GM12875 (cell line): ENCODE data around the gene AKAP5.

Experiments
- H3K4me3 ChIP-seq: one replicate; pipeline ENCODE4 v1.5.1; 2011; ENCODE audit warnings: low read depth, low read length, control low read depth
- TF ChIP-seq, protein P1 (sequence below): IDR thresholded peaks from 2 replicates; pipeline ENCODE4 v1.5.1; 2011; ENCODE audit warnings: low read depth, mild to moderate bottlenecking, control low read depth, inconsistent platforms, low read length, moderate library complexity, borderline replicate concordance; ENCODE audit not compliant: insufficient read depth

Gene AKAP5

DNA sequence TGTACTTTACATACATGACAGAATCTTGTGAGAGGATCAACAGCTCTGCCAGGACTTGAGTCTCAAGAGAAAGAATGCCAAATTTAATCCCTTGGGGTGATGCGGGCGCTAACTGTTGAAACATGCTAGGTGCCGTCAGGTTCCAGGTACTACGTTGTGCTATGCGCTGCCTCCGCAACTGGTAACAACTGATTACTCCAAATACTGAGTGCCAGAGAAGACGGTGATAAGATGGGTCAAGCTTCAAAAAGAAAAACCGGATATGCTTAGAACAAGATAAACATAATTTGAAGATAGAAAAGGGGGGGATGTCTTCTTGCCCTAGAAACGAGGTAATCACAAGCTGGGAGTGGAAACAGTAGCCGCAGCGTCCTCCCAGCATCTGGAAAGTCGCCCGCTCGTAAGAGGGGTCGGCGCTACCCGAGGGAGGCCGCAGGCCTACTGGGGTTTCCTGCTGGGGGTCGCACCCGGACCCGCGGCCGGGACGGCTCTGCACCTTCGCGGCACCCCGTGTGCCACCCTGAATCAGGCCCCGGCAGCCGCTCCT, 37.7 kb downstream of the AKAP5 start:
- TF ChIP-seq, protein P1, sequence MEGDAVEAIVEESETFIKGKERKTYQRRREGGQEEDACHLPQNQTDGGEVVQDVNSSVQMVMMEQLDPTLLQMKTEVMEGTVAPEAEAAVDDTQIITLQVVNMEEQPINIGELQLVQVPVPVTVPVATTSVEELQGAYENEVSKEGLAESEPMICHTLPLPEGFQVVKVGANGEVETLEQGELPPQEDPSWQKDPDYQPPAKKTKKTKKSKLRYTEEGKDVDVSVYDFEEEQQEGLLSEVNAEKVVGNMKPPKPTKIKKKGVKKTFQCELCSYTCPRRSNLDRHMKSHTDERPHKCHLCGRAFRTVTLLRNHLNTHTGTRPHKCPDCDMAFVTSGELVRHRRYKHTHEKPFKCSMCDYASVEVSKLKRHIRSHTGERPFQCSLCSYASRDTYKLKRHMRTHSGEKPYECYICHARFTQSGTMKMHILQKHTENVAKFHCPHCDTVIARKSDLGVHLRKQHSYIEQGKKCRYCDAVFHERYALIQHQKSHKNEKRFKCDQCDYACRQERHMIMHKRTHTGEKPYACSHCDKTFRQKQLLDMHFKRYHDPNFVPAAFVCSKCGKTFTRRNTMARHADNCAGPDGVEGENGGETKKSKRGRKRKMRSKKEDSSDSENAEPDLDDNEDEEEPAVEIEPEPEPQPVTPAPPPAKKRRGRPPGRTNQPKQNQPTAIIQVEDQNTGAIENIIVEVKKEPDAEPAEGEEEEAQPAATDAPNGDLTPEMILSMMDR, result no peak
- H3K4me3 ChIP-seq, result peak overlapping the region; percentile 94

DNA sequence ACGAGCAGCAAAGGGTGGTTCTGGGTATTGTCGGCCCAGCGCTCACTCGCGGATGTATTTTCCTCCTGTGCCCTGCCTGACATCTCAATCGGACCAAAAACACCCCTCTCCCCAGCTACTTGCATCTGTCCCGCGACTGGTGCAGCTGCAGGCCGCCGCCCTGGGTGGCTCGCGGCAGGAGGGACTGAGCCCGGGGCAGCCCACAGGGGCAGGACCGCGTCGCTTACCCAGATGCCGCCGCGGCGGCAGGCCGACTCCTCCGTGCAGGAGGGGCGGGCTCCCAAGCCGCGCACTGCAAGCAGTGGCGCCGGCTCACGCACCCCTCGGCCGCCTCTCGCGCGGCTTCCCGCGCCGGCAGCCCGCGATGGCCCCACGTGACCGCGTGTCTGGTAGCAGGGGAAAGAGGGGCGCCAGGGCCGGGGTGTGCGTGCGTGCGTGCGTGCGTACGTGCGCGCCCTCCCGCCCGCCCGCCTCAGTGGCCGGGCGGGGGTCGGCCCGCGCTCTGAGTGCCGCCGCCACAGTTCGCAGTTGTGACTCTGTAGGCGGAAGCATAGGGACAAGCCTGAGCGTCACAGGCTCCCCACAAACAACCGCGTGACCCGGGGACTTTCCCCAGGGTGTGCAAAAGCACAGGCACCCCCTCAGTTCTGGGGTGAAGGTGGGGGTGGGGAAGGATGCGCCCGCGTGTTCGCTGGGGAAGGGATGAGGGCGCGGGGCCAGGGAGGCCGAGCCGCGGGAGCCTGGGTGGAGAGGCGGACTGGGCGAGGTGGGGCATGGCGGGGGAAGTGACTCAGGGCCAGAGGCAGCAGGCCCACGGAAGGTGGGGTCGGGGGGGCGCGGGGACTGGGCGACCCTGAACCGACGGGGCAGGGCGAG, 38.4 kb downstream of the AKAP5 start, which contains the start of gene ZBTB25:
Gene ZBTB25, minus strand, starts transcription at position 405 of the 876 bp plus-strand sequence. CDS start 13,305 bp downstream, outside the sequence.
- peak within 1 kb of the TSS; percentile 94 for H3K4me3 ChIP-seq
- TF ChIP-seq, protein P1, result no peak

DNA sequence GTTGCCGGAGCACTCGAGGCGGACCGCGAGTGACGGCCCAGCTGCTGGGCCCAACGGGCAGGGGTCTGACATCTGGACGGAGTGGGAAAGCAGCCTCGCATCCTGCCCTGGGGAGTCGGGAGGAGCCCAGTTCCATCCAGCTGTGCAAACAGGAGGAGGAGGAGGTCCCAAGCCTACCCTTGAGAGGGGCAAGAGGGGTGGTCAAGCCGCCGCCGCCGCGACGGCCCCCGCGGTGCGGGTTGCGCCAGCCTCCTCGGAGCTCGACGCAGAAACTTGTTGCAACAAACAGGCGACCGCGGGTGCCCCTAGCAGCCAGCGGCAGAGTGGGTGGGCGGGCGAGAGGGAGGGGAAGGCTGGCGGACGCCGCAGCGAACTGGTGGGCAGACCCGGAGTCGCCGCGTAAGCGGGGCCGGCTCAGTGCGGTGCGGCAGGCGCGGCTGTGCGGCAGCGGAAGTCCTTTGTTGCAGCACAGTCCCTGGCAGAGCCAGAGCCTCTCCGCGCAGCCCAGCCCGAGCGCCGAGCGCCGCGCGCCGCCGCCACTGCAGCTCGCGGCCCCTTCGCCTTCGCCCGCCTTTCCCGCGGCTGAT, 39.1 kb downstream of the AKAP5 start, which contains the start of gene ZBTB1:
Gene ZBTB1, plus strand, starts transcription at position 461 of the 587 bp plus-strand sequence. CDS start 16,735 bp downstream, outside the sequence.
- H3K4me3 ChIP-seq, result peak within 1 kb of the TSS; percentile 94
- TF ChIP-seq, protein P1, result no peak

DNA sequence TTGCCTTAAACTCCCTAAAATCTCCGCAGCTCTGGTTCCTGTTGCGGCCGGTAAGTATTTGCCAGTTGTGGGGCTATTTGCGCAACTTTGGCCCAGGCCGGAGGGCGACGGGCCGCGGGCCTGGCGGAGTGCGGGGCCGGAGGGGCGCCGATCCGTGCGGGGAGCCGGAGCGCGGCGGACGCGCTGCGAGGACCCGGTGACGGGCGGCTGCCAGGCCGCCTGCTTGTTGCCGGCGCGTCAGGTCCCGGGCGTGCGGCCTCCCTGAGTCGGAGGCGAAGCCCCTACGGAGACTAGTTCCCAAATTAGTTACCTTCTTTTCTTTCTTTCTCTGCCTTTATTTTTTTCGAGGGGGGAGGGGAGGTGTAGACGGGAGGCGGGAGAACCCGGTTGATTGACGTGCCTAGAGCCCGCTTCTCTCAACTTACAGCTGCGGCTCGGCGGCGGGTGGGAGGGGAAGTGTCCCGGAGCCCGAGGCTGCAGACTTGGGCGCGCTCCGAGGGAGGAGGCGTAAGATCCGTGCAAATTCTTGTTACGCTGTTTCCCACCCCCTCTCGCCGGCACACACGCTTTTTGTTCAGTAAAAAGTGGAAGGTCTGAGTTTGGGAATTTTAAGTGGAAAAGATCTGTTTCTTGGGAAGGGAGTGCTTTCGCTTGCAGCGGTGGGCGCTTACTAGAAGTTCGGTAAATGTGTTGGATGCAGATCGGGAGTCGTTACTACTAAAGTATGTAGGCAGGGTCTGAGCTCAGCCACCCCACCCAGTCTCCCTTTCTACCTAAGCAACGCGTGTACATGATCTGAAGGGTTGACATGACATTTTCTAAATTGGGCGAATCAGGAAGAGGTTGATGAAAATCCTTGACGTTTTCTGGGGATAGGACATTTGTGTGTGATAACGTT, 39.8 kb downstream of the AKAP5 start:
- peak overlapping the region; percentile 94 for H3K4me3 ChIP-seq
- TF ChIP-seq, protein P1, result no peak

DNA sequence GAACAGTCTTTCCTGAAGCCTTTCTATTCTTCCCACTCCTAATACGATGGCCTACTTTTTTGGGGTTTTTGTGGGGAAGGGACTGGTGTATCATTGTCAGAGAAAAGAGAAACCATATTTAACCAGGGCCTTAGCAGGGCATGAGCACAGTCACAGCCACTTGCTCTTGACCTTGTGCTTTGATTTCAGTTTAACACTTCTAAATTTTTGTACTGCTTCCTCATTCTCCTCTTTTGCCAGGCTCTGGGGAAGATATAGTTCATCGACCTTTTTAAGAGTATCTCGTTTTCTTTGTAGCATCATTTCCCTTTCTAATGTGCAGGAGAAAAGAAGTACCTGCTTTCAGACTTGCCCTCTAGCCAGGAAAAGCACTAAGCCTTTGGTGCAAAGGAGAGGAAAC, 41.4 kb downstream of the AKAP5 start:
- TF ChIP-seq, protein P1, result no peak
- peak overlapping the region; percentile 53 for H3K4me3 ChIP-seq

DNA sequence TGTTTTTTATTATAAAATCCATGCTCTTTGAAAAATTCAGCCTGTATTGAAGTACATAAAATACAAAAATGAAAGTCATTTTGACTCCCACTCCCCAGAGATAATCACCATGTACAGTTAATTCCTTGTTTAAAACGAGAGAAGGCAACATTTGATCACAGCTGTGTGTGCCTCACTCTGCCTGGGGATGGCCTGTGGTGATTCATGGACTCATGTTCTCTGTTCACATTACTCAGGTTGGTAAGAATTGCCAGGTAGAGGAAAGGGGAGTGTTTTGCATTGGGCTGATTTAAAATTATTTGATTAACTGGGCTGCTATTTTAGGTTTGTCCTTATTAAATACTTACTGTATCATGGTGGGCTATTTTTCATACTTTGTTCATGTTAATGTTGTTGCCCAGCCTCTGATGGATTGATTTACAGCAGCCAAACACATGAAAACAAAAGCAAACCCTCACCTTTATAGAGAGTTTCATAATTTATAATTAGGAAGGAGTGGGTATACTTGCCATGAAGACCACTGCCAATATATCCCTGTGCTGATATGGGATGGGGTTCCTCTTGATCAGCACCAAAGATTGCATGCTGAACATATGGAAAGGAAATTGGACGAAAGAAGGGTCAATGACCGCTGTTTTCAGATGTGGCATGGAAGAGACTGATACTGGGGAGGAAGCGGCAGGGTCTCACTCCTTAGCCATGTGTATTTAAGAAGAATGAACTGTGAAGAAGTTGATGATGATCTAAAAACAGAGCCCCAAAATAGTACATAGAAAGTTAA, 42.3 kb downstream of the AKAP5 start:
- peak overlapping the region; percentile 53 for H3K4me3 ChIP-seq
- TF ChIP-seq, protein P1, result no peak
